GM21526 (cell line): ENCODE results near the gene ZNF212.
A peak's percentile ranks its signal among the peaks of the same experiment; 100 is the strongest.

Experiments used
- ATAC-seq: cut with Tn5 transposase; IDR thresholded peaks from one replicate; pipeline ENCODE4 v1.9.1; 2021; ENCODE audit warnings: moderate library complexity; ENCODE audit not compliant: unreplicated experiment, low FRiP score

Gene ZNF212

GRCh38 chr7:149239345-149240143, at the start of gene ZNF212:
Gene ZNF212 (plus strand): TSS chr7:149239651. CDS start chr7:149239779, 128 bp downstream.
- peak; percentile 96 for ATAC-seq

GRCh38 chr7:149191851-149192250, 47.6 kb upstream of the ZNF212 start:
- no peak for ATAC-seq

- ATAC-seq, result no peak
These were observed 44.7 kb upstream of the ZNF212 start for GRCh38 chr7:149194799-149195179.

- peak; percentile 85 for ATAC-seq
These were observed 44.0 kb upstream of the ZNF212 start, which contains the start of gene ZNF282 for GRCh38 chr7:149195180-149196150. Gene ZNF282 (plus strand): TSS chr7:149195546. CDS start chr7:149195590, 44 bp downstream.

GRCh38 chr7:149196151-149196704, 43.2 kb upstream of the ZNF212 start:
- peak; percentile 14 for ATAC-seq

GRCh38 chr7:149196705-149197171, 42.7 kb upstream of the ZNF212 start:
- ATAC-seq, result peak; percentile 8

- ATAC-seq, result no peak
These were observed 41.8 kb upstream of the ZNF212 start for GRCh38 chr7:149197675-149198074.

GRCh38 chr7:149198161-149198816, 41.2 kb upstream of the ZNF212 start:
- no peak for ATAC-seq

GRCh38 chr7:149199234-149199995, 40.0 kb upstream of the ZNF212 start:
- ATAC-seq, result no peak

- no peak for ATAC-seq
These were observed 36.6 kb upstream of the ZNF212 start for GRCh38 chr7:149202831-149203231.

- no peak for ATAC-seq
These were observed 33.6 kb upstream of the ZNF212 start for GRCh38 chr7:149205690-149206381.

- ATAC-seq, result no peak
These were observed 32.0 kb upstream of the ZNF212 start for GRCh38 chr7:149207324-149208035.

- no peak for ATAC-seq
These were observed 29.8 kb upstream of the ZNF212 start for GRCh38 chr7:149209518-149210269.

GRCh38 chr7:149210551-149210950, 28.9 kb upstream of the ZNF212 start:
- no peak for ATAC-seq

GRCh38 chr7:149214020-149214720, 25.3 kb upstream of the ZNF212 start:
- no peak for ATAC-seq

GRCh38 chr7:149216402-149216801, 23.0 kb upstream of the ZNF212 start:
- no peak for ATAC-seq

- no peak for ATAC-seq
These were observed 21.9 kb upstream of the ZNF212 start for GRCh38 chr7:149217570-149217969.
